ENCODE measurements around the gene EDN1. TPM values are rescaled to one million over a fixed set of nuclear protein-coding genes. Genes with fewer than 3 reads are reported as not detected.
"Not testable (repeated sequence)": the region's sequence is repeated elsewhere in the genome, so short reads cannot be mapped to it uniquely, and the experiment has no call there.

Gene EDN1
- total RNA-seq, 1 donor from 2014 or later = 6.5 TPM

DNA sequence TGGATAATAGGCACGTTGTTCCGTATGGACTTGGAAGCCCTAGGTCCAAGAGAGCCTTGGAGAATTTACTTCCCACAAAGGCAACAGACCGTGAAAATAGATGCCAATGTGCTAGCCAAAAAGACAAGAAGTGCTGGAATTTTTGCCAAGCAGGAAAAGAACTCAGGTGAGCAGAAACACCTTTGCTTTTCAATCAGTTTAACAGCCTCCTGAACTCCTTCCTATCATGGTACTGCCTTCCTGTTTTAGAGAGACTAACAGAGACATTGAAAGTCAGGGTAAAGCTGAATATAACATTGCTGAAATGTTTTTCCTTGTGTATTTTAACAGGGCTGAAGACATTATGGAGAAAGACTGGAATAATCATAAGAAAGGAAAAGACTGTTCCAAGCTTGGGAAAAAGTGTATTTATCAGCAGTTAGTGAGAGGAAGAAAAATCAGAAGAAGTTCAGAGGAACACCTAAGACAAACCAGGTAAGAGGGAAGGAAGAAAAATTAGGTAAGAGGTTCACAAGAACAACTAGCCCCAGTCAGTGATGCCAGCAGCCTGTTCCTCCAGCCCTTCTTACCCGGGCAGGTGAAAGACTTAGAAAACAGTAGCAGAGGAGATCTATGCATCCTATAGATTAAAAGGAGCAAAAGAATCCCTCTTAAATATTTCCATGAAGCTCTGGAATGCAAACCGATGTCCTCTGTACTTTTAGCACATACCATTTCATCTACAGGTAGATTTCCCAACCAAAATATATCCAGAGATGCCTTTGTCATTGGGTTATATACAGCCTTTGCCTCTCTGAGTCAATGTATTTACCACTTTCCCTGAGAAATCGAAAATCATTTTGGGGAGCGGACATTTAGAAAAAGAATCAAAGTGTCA, 4.0 kb downstream of the EDN1 start:
- no peak for DNase-seq (ENCODE audit: low spot score)

DNA sequence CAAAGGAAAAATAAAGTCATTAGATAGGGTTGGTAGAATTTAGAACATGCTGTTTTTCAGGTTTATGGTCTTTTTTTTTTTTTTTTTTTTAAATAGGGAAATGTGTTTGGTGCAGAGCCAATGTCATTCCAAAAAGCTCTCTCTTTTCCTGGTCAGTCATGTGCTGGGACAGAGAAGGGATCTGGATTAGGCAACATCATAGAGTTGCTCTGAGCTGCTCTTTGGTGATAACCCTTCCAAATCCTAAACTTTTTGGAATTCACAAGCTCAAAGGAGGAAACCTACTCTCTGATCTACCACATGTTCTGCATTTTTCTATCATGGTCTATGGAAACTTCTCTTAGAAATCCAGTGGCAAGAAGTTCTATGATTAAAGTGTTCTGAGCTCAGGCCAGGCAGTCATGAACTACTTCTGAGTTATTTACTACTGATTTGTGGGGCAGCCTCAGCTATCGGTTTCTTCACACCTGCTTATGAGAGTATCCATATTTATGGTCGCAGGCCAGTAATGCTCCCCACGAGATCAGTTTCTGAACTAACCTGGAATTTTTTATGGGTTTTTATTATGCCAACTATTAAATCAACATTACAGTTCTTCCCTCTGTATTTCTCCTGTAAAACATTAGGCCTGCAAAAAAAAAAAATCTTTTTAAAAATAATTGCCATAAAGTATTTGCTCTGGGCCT, 4.8 kb downstream of the EDN1 start:
- DNase-seq (ENCODE audit: low spot score) = no peak

DNA sequence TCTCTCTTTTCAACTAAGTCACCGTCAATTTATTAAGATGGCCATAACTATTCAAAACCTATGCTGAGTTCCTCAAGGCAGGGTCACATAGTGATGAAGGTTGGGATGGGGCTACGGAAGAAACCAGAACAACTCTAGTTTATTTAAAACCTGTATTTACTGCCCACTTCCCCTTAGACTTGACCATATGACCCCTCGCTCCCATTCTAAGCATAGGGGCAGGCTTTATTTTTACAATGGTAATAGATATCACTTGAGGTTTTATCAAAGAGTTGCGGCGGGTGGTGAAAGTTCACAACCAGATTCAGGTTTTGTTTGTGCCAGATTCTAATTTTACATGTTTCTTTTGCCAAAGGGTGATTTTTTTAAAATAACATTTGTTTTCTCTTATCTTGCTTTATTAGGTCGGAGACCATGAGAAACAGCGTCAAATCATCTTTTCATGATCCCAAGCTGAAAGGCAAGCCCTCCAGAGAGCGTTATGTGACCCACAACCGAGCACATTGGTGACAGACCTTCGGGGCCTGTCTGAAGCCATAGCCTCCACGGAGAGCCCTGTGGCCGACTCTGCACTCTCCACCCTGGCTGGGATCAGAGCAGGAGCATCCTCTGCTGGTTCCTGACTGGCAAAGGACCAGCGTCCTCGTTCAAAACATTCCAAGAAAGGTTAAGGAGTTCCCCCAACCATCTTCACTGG, 5.5 kb downstream of the EDN1 start:
- DNase-seq (ENCODE audit: low spot score) = no peak

DNA sequence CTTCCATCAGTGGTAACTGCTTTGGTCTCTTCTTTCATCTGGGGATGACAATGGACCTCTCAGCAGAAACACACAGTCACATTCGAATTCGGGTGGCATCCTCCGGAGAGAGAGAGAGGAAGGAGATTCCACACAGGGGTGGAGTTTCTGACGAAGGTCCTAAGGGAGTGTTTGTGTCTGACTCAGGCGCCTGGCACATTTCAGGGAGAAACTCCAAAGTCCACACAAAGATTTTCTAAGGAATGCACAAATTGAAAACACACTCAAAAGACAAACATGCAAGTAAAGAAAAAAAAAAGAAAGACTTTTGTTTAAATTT, 6.1 kb downstream of the EDN1 start:
- DNase-seq (ENCODE audit: low spot score) = peak; percentile 83

DNA sequence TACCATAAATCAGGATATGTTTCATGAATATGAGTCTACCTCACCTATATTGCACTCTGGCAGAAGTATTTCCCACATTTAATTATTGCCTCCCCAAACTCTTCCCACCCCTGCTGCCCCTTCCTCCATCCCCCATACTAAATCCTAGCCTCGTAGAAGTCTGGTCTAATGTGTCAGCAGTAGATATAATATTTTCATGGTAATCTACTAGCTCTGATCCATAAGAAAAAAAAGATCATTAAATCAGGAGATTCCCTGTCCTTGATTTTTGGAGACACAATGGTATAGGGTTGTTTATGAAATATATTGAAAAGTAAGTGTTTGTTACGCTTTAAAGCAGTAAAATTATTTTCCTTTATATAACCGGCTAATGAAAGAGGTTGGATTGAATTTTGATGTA, 6.4 kb downstream of the EDN1 start:
- DNase-seq (ENCODE audit: low spot score) = no peak

DNA sequence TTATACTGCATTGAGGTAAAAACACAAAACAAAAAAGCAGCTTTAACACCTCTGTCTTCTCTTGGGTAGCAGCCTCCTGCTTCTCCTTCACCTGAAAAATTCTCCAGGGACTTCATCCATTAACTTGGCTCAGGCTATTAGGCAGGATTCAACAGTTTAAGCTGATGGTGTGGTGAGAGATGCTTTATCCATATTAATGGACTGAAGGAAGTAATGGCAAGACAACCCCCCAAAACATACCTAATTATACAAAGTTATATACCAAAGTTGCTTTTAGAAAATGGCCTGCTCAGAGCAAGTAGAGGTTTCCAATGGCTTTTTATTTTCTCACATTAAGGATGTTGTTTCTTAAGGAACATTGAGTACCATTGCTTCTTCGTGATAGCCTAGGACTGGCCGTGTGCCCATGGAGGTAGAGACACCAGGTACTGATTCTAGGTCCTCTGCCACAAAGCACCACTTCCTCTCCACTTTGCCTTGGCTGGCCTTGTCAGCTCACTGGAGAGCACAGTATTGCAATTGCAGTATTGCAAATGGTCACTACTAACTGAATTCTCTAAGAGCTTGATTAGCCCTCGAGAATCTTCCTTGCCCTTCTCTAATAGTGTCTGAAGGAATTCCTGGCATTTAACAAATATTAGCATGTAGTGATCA, 7.3 kb downstream of the EDN1 start:
- DNase-seq (ENCODE audit: low spot score) = no peak

DNA sequence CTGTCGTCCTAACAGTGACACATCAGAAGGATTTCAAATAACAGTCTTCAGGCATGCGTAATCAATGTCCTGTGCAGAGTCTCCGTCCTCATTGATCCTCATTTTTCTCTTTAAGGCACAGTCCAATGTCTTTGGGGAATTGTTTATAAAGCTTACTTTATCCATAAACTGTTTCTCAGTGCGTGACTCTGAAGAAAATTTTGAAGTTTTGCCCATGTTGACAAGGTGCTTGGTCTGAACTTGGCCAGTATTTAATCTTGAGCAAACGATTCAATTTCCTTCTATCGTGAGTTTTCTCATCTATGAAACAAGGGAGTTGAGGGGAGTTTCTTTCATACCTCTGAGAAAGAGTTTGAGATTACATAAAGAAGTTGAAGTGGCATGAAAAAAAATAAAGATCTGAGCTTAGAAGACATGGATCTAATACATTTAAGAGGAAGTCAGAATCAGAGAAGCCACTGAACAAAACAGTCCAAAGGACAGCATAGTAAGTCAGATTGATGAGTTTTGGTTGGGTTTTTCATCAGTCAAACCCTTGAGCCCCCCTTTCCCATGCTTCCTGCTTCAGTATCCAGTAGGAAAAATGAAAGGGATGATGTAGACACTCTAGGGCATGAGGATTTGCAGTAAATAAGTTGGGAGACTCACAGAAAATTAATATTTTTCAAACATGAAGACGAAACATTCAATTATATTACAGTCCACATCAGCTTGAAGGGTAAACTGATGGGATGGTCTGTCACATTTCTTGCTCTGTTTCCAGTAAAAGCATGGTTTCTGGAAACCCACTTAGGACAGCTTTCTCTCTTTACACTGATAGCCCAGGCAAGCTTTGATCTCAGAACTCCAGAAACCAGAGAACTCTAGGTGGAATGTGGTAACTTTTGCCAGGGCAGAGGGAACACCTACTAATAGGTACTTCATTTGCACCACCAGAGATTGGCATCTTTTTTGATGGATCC, 8.1 kb downstream of the EDN1 start:
- DNase-seq (ENCODE audit: low spot score) = no peak

DNA sequence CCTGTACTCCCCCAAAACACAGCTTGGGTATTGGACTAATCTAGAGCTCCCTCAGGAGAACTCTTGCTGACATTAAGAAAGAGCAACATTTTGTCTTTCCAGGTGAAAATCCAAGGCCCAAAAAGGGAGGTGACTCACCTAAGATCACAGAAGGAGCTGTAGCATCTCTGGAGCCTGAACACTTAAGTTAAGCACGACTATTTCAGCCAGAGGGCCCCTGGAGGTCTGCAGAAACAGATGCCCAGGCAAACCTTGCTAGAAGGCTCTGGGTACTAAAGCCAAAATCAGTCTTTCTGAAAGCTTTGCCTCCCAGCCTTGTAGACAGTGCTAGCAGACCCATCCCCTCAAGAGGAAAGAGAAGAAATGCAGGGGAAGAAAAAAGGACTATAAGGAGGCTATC, 8.8 kb downstream of the EDN1 start:
- no peak for DNase-seq (ENCODE audit: low spot score)

DNA sequence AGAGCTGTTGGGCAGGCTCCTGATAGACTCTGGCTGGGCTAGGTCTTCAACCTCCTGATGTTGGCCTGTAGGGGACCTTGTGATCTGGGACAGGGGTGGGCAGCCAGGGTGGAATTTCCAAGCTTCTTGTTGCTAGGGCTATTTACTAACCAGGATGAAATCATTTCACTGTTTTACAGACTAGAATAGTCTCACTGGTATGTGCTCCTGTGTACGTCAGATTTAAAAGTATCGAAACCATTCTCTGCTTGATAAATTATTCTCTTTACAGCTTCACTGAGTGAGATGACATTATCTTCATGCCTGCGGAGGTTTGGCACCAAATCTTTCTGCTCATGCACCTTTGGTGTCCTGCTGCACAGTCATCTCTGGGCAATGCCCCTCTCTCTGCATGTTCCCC, 10.9 kb downstream of the EDN1 start:
- DNase-seq (ENCODE audit: low spot score) = no peak

DNA sequence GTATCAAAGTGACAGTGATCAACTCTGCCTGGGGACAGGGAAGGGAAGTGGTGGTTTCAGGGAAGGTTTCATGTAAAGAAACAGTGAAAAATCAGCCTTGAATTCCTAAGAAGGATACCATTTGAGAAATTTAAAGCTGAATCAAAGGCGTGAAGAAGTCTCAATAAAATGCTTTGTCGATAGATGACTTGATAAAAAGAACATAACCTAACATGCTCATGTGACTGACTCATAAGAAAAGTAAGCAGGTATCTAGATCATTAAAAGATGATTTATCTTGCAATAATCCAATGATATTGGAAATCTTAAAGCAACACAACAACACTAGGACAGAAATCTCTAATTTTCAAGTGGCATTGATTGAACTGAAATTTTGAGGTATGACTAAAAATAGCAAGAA, 14.3 kb downstream of the EDN1 start:
- no peak for DNase-seq (ENCODE audit: low spot score)

DNA sequence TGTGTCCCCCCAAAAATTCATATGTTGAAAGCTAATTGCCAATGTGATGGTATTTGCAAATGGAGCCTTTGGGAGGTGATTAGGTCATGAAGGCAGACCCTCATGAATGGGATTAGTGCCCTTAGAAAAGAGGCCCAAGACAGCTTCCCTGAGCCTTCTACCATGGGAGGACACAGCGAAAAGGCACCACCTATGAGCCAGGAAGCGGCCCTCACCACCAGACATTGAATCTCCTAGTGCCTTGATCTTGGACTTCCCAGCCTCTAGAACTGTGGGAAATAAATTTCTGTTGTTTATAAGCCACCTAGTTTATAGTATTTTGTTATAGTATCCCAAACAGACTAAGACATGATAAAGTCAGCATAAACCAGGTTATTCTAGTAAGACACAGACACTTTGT, 18.9 kb downstream of the EDN1 start:
- DNase-seq (ENCODE audit: low spot score) = no peak

DNA sequence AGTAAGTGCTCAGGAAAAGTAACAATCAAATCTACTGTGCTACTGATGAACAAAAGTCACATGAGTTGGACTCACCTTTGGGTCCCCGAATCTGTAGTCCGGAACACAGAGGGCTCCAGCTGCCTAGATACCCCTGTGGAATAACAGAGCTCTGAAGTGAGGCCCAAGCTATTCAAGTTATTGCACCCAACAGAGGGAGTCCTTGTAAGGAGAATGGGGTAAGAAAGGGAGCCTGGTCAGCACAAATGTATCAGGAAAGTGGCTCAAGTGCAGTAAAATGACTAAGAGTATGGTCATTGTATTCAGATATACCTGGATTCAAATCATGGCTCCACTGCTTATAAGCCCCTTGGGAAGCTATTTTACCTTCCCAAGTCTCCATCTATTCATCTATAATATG, 20.9 kb downstream of the EDN1 start:
- DNase-seq (ENCODE audit: low spot score) = no peak

DNA sequence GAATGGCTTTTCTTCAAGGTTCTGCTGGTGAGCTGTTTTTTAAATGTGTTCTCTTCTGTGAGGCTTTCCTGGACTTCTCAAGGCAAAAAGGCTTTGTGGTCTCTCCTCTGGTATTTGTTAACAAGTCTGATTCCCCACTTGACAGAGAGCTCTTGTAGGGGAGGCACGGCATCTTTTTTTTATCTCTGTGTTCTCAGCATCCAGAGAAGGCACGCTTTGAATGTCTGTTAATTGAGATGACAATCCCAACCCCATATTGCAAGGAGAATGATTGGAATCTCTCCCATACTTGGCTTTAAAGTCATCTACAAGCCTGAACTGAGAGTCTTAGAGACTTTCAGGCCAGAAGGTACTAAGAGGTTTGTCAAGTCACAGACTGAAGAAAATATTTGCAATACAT, 22.6 kb downstream of the EDN1 start:
- DNase-seq (ENCODE audit: low spot score) = no peak

DNA sequence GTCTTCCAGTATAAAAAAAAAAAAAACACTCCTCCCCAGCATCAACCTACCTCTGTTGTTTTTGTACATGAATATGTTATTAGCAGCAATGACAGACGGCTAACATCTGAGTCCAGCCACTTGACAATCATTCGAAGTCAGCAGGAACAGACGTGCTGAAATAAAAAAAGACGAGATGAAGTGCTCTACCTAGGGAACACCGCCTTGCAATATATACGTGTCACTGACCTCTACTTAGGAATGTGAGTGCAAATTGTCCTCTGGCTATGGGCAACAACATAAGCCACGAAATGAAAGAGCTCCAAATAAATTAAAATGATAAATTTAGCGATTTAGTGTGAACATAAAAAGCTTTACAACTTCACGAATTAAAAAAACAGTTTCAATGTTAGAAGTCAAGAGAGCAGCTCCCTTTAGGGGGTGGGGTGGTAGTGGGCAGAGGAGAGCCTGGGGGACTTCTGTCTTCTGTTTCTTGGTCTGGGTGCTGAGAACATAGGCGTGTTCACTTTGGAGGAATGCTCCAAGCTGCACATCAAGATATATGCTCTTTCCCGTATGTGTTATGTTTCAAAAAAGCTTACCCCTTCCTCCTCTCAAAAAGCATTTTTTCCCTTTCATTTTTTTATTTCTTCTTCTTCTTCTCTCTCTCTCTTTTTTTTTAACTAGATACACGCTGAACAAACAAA, 23.3 kb downstream of the EDN1 start:
- no peak for DNase-seq (ENCODE audit: low spot score)

DNA sequence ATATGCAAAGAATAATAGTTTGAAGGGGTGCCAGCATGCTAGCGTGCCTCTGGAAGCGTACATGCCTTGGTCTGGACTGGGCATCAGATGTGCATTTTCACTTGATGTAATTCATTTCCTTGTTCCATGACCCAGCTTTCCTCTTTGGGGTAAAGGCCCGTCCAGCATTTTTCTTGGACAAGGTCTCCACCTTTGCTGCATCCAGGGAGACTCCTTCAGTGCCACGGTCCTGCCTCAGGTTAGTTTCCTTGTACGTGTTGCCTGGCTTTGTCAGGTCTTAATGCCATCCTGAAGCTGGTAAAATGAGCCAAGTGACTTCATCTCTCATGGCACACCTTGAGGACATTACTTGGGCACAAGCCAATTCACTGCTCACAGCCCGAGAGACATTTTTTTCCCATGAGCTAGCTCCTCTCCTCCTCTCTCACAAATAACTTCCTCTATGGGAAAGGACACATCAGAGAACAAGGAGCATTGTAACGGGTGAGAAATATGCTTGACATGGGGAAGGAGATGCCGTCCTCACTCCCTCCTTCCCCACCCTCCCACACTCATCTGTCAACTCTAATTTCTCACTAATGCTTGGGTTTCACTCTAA, 23.9 kb downstream of the EDN1 start:
- peak; percentile 80 for DNase-seq (ENCODE audit: low spot score)

DNA sequence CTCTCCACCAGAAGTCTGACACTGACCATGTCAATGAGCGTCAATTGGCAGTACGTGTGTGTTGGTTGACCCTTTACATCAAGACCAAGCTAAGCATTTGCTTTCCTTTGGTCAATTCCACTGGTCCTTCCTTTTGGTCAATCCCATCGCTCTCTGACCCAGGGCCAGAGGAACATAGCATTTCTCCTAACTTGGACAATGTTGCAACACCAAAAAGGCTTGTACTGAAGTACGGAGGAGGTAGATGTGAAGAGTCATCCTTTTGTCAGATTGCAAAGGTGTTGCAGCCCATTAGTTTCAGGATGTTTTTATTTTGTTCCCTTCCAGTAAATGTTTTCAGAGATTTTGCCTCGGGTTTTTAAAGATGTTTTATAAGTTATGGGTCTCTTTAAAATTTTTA, 24.6 kb downstream of the EDN1 start:
- no peak for DNase-seq (ENCODE audit: low spot score)

DNA sequence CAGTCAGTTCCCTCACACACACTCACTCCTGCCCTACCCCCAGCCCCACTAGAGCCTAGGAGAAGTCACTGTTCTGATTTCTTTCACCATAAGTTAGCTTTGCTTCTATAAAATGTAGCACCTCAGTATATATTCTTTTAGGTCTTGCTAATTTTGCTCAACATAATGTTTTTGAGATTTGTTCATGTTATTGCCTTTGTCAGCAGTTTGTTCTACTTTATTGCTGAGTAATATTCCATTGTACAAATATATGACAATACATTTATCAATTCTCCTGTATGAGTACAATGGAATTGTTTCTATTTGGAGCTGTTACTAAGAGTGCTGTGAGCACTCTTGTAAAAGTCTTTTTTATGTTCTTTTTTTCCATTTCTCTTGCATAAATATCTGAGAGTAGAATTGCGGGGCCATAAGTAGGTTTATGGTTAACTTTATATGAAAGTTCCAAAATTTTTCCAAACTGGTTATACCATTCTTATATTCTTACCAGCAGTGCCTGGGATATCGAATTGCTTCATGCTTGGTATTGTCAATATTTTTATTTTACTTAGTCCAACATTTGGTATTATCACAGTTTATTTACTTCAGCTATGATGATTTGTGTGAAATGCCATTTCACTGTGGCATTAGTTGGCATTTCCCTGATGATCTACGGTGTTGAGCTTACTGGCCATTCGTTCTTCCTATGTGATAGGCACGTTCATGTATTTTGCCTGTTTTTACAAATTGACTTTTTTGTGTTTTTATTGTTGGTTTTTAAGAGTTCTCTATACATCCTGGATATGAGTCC, 25.3 kb downstream of the EDN1 start:
- DNase-seq (ENCODE audit: low spot score) = no peak

DNA sequence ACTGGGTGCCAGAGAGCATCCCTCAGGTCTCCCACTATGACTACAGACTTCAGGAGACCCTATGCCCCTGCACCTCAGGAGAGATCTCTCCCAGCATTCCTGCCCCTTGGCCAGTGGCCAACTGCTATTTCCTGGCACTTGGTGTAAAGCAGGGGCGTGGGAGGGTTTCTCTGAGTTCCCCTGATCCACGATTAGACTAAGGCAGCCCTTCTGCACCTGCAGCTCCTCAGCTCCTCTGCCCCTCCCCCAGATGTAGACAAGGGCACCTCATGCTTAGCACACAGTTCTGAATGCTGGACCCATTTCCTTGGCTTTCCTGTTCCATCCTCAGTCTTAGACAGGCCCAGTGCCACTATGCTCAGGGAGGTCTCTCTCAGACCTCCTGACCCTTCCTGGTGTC, 28.6 kb downstream of the EDN1 start:
- DNase-seq (ENCODE audit: low spot score) = no peak

DNA sequence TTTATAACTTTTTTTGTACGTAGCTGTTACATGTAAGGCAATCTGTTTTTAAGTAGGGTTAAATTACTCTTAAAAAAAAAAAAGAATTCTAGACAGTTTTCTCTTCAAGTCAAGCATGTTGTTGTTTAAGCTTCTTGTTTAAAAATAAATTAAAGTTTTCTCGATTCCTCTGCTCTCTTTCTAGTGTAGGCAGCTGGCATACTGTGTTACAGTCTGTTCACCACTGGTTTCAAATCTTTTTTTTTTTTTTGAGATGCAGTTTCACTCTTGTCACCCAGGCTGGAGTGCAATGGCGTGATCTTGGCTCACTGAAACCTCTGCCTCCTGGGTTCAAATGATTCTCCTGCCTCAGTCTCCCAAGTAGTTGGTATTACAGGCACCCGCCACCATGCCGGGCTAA, 29.9 kb downstream of the EDN1 start:
- DNase-seq (ENCODE audit: low spot score) = not testable (repeated sequence)

All from mucosa of gallbladder (tissue), 1 donor.